CD14-positive monocyte (primary cell): Measurements from ENCODE around the gene MKRN2OS. TPM values are rescaled to one million over a fixed set of nuclear protein-coding genes. Genes with fewer than 3 reads are reported as not detected.

ENCODE experiments used
- DNase-seq, 3 donors: peaks; one replicate each; pipeline ENCODE4 v3.0.0-alpha.2; 2011 to 2022
- H2AFZ ChIP-seq: 2 replicates; pipeline ENCODE4 v1.6.0; 2012; ENCODE audit warnings: mild to moderate bottlenecking, low read depth, low read length, inconsistent platforms; ENCODE audit not compliant: insufficient read depth, poor library complexity, severe bottlenecking
- H3K27ac ChIP-seq, 2 donors: 1 replicate in 1 of 2; 2 replicates in 1 of 2; pipeline ENCODE4 v1.5.1; 2012 to 2013; ENCODE audit warnings: low read length in 2 of 2, control low read depth in 1 of 2, inconsistent platforms in 1 of 2, low read depth in 1 of 2, mild to moderate bottlenecking in 1 of 2
- H3K27me3 ChIP-seq, 2 donors: one replicate each; pipeline versions ENCODE4 v1.6.0 to v1.6.1; 2011 to 2013; ENCODE audit warnings: low read length in 2 of 2; ENCODE audit not compliant: control insufficient read depth in 2 of 2, insufficient read depth in 2 of 2
- H3K36me3 ChIP-seq, 2 donors: replicated peaks in 1 of 2; 1 replicate in 1 of 2; 2 replicates in 1 of 2; pipeline versions ENCODE4 v1.5.1 to v1.6.1; 2012 to 2013; ENCODE audit warnings: low read length in 2 of 2, control low read depth in 1 of 2, inconsistent platforms in 1 of 2, mild to moderate bottlenecking in 1 of 2; ENCODE audit not compliant: insufficient read depth in 2 of 2, control insufficient read depth in 1 of 2
- H3K4me1 ChIP-seq, 2 donors: 1 replicate in 1 of 2; 2 replicates in 1 of 2; pipeline versions ENCODE4 v1.5.1 to v1.6.1; 2012 to 2013; ENCODE audit warnings: low read length in 2 of 2, control low read depth in 1 of 2, inconsistent platforms in 1 of 2, mild to moderate bottlenecking in 1 of 2, moderate library complexity in 1 of 2; ENCODE audit not compliant: insufficient read depth in 2 of 2, control insufficient read depth in 1 of 2
- H3K4me2 ChIP-seq: replicated peaks from 2 replicates; pipeline ENCODE3; 2012; ENCODE audit warnings: low read length, moderate library complexity, mild to moderate bottlenecking; ENCODE audit not compliant: poor library complexity, severe bottlenecking; ENCODE audit errors: extremely low read depth
- H3K4me3 ChIP-seq, 3 experiments: fragments of 200-600 bp in 1 of 3; sonication (generic) in 1 of 3; replicated peaks in 1 of 3; 1 replicate in 2 of 3; 2 replicates in 1 of 3; pipeline ENCODE4 v1.5.1; 2011 to 2013; ENCODE audit warnings: low read length in 3 of 3, mild to moderate bottlenecking in 3 of 3, control low read depth in 2 of 3, low read depth in 2 of 3, inconsistent platforms in 1 of 3, moderate library complexity in 1 of 3
- H3K79me2 ChIP-seq: 2 replicates; pipeline ENCODE4 v1.6.0; 2012; ENCODE audit warnings: mild to moderate bottlenecking, control low read depth, inconsistent platforms, low read length, moderate library complexity; ENCODE audit not compliant: insufficient read depth
- H3K9ac ChIP-seq: 2 replicates; pipeline ENCODE4 v1.6.0; 2017; ENCODE audit warnings: low read length, mild to moderate bottlenecking; ENCODE audit not compliant: insufficient read depth, poor library complexity, severe bottlenecking
- H3K9me3 ChIP-seq, 2 donors: replicated peaks in 1 of 2; 1 replicate in 1 of 2; 2 replicates in 1 of 2; pipeline versions ENCODE4 v1.5.1 to v1.6.1; 2012 to 2013; ENCODE audit warnings: low read length in 2 of 2, control low read depth in 1 of 2; ENCODE audit not compliant: control insufficient read depth in 1 of 2, insufficient read depth in 1 of 2
- H4K20me1 ChIP-seq: 2 replicates; pipeline ENCODE4 v1.6.0; 2012; ENCODE audit warnings: mild to moderate bottlenecking, low read length, control low read depth, moderate library complexity; ENCODE audit not compliant: insufficient read depth
- H3K27ac Mint-ChIP-seq, 7 donors: one replicate each; pipeline ENCODE4 v1.8.0; 2020; ENCODE audit warnings: mild to moderate bottlenecking in 7 of 7, mixed read lengths in 7 of 7, moderate library complexity in 6 of 7, inconsistent platforms in 2 of 7
- H3K27me3 Mint-ChIP-seq, 3 donors: one replicate each; pipeline ENCODE4 v1.8.0; 2021 to 2022; ENCODE audit warnings: low read depth in 3 of 3, mild to moderate bottlenecking in 3 of 3, mixed read lengths in 3 of 3, moderate library complexity in 3 of 3, inconsistent platforms in 1 of 3
- H3K36me3 Mint-ChIP-seq, 2 donors: one replicate each; pipeline ENCODE4 v1.8.0; 2020; ENCODE audit warnings: mixed read lengths in 2 of 2, inconsistent platforms in 1 of 2, mild to moderate bottlenecking in 1 of 2
- H3K4me1 Mint-ChIP-seq: one replicate; pipeline ENCODE4 v1.8.0; 2020; ENCODE audit warnings: mild to moderate bottlenecking, mixed read lengths
- H3K4me3 Mint-ChIP-seq, 2 donors: one replicate each; pipeline ENCODE4 v1.8.0; 2020; ENCODE audit warnings: mild to moderate bottlenecking in 2 of 2, mixed read lengths in 2 of 2, moderate library complexity in 1 of 2
- H3K9me3 Mint-ChIP-seq, 7 donors: one replicate each; pipeline ENCODE4 v1.8.0; 2020 to 2022; ENCODE audit warnings: mixed read lengths in 7 of 7, mild to moderate bottlenecking in 6 of 7, moderate library complexity in 6 of 7, inconsistent platforms in 2 of 7
- WGBS: methylation state at CpG from one replicate; pipeline ENCODE4 v1.1.5; 2013; ENCODE audit warnings: missing lambda C conversion rate; ENCODE audit not compliant: insufficient coverage; 5-methylcytosine and 5-hydroxymethylcytosine counted together
- intact Hi-C, 2 donors: fragments of 100-400 bp; cut with micrococcal nuclease; formaldehyde crosslinking; loops; one replicate each; pipeline versions ENCODE4 v1.15.0 to v1.15.1; 2023
- polyA plus RNA-seq, 3 donors: library from polyadenylated mRNA; depleted of rRNA in 1 of 3; unstranded in 2 of 3; stranded (reverse) in 1 of 3; fragments of 300-500 nt in 2 of 3; fragments of >200 nt in 1 of 3; fragmentation: Illumina TruSeq in 2 of 3; gene quantifications; 1 replicate in 2 of 3; 2 replicates in 1 of 3; pipeline ENCODE4 v1.2.3, GENCODE V29; 2012 to 2021
- TF ChIP-seq, protein P1 (sequence below): fragments of 200-600 bp; IDR thresholded peaks from one replicate; pipeline ENCODE4 v1.8.0; 2022; ENCODE audit warnings: antibody characterized with exemption, mild to moderate bottlenecking

MKRN2OS gene
- polyA plus RNA-seq, 3 donors: not detected

- Mint-ChIP-seq H3K36me3 (peaks cover 2 to 3% of the 10 kb centered on the region in 2 donors), H3K9me3 (no peaks in the 10 kb centered on the region), H3K27me3 (peaks cover 0 to 4% (median 0%) of the 10 kb centered on the region in 3 donors), H3K4me1 (no peaks in the 10 kb centered on the region), H3K4me3 (no peak overlapping the region), H3K27ac (no peak overlapping the region)
- Histone ChIP-seq H3K36me3 (peaks cover 0 to 4% of the 10 kb centered on the region in 2 donors), H3K79me2 (no peaks in the 10 kb centered on the region), H3K9ac (no peak overlapping the region), H3K4me3 (no peak overlapping the region), H4K20me1 (no peaks in the 10 kb centered on the region), H3K4me1 (no peaks in the 10 kb centered on the region), H3K27me3 (no peaks in the 10 kb centered on the region), H2AFZ (no peak overlapping the region), H3K9me3 (no peaks in the 10 kb centered on the region), H3K4me2 (no peak overlapping the region), H3K27ac (no peak overlapping the region)
- no peak for DNase-seq
- TF ChIP-seq, protein P1, sequence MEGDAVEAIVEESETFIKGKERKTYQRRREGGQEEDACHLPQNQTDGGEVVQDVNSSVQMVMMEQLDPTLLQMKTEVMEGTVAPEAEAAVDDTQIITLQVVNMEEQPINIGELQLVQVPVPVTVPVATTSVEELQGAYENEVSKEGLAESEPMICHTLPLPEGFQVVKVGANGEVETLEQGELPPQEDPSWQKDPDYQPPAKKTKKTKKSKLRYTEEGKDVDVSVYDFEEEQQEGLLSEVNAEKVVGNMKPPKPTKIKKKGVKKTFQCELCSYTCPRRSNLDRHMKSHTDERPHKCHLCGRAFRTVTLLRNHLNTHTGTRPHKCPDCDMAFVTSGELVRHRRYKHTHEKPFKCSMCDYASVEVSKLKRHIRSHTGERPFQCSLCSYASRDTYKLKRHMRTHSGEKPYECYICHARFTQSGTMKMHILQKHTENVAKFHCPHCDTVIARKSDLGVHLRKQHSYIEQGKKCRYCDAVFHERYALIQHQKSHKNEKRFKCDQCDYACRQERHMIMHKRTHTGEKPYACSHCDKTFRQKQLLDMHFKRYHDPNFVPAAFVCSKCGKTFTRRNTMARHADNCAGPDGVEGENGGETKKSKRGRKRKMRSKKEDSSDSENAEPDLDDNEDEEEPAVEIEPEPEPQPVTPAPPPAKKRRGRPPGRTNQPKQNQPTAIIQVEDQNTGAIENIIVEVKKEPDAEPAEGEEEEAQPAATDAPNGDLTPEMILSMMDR: no peak
- 69% methylated on average over 3 of the region's 8 CpGs for WGBS
- intact Hi-C loops: no loop called here
These were observed 3.7 kb downstream of the MKRN2OS start for GRCh38 chr3:12541625-12542024.

DNA sequence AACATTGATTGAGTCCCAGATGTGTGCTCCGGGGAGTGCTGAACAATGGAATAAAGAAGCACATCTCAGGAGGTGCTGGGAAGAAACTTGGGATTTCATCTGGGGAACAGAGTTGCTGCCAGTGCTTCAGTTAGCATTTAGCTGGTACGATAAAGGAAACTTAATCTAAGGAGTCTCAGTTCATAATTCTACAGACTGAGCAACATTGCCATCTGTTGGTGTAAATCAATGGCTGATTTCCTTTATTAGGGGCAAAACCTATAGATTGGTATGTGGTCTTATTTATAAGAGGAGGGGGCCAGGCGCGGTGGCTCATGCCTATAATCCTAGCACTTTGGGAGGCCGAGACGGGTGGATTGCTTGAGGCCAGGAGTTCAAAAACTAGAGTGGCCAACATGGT is 8.9 kb downstream of the MKRN2OS start:
- H3K79me2 ChIP-seq: no peaks in the 10 kb centered on the region
- H2AFZ ChIP-seq: no peak overlapping the region
- Mint-ChIP-seq H3K27me3 (peaks cover 0 to 6% (median 0%) of the 10 kb centered on the region in 3 donors), H3K36me3 (peaks cover 21% of the 10 kb centered on the region in 2 donors), H3K4me3 (no peak overlapping the region), H3K9me3 (no peaks in the 10 kb centered on the region), H3K27ac (peak overlapping the region in 1 of 7 donors; percentile 53), H3K4me1 (no peaks in the 10 kb centered on the region)
- H3K27me3 ChIP-seq: no peaks in the 10 kb centered on the region
- no peaks in the 10 kb centered on the region for H4K20me1 ChIP-seq
- H3K4me3 ChIP-seq: no peak overlapping the region
- no peaks in the 10 kb centered on the region for H3K4me1 ChIP-seq
- DNase-seq: no peak
- no peak overlapping the region for H3K4me2 ChIP-seq
- intact Hi-C loops: no loop called here
- no peak overlapping the region for H3K9ac ChIP-seq
- 100% methylated on average over 4 of the region's 6 CpGs for WGBS
- H3K36me3 ChIP-seq: peaks cover 15 to 22% of the 10 kb centered on the region in 2 donors
- TF ChIP-seq, protein P1: no peak
- H3K9me3 ChIP-seq: no peaks in the 10 kb centered on the region
- no peak overlapping the region for H3K27ac ChIP-seq
